PC-9 (cell line): ENCODE measurements around the gene ITPR3. TPM values are rescaled to one million over a fixed set of nuclear protein-coding genes. Genes with fewer than 3 reads are reported as not detected.

Experiments
- BruUV-seq: library from RNA; stranded (reverse); fragments of 400-500 nt; replicated peaks from 2 replicates; lab custom pipeline; 2021; lab: Mats Ljungman, UMichigan
- CTCF ChIA-PET: fragments of 300-600 bp; sonication (Branson Sonifier 250); formaldehyde crosslinking; loops from one replicate; lab custom pipeline; 2022; ENCODE audit warnings: antibody characterized with exemption; lab: Charles Lee
- POLR2A ChIA-PET: fragments of 300-600 bp; sonication (Branson Sonifier 250); formaldehyde crosslinking; loops from one replicate; lab custom pipeline; 2022; ENCODE audit warnings: antibody characterized with exemption; ENCODE audit not compliant: unreplicated experiment; lab: Charles Lee
- DNase-seq, 2 experiments: peaks; one replicate each; pipeline versions ENCODE4 v3.0.0 to v3.0.0-alpha.2; 2015 to 2022; ENCODE audit warnings: mixed read lengths in 1 of 2
- H2AFZ ChIP-seq: fragments of 200-600 bp; sonication (generic); 2 replicates; pipeline ENCODE4 v1.8.1; 2017; ENCODE audit warnings: antibody characterized with exemption
- H3F3A ChIP-seq: fragments of 200-600 bp; sonication (generic); 2 replicates; pipeline ENCODE4 v1.8.1; 2017; ENCODE audit warnings: antibody characterized with exemption, mild to moderate bottlenecking, low read depth; ENCODE audit not compliant: insufficient read depth
- H3K27ac ChIP-seq: fragments of 200-600 bp; sonication (generic); 2 replicates; pipeline ENCODE4 v1.6.1; 2016; ENCODE audit warnings: mixed run types
- H3K27me3 ChIP-seq: fragments of 200-600 bp; sonication (generic); 2 replicates; pipeline ENCODE4 v1.6.1; 2016; ENCODE audit warnings: low read depth, mixed run types; ENCODE audit not compliant: insufficient read depth
- H3K36me3 ChIP-seq: fragments of 200-600 bp; sonication (generic); 2 replicates; pipeline ENCODE4 v1.6.1; 2016; ENCODE audit warnings: low read depth, mixed run types
- H3K4me1 ChIP-seq: fragments of 200-600 bp; sonication (generic); replicated peaks from 2 replicates; pipeline ENCODE4 v1.6.1; 2016; ENCODE audit warnings: mixed run types; ENCODE audit not compliant: insufficient read depth
- H3K4me2 ChIP-seq: fragments of 200-600 bp; sonication (generic); 2 replicates; pipeline ENCODE4 v1.6.1; 2017; ENCODE audit warnings: mixed run types
- H3K4me3 ChIP-seq: fragments of 200-600 bp; sonication (generic); 2 replicates; pipeline ENCODE4 v1.6.1; 2016; ENCODE audit warnings: mixed run types
- H3K79me2 ChIP-seq: fragments of 200-600 bp; sonication (generic); 2 replicates; pipeline ENCODE4 v1.6.1; 2017; ENCODE audit warnings: low read depth, mixed run types
- H3K9me2 ChIP-seq: fragments of 200-600 bp; sonication (generic); 2 replicates; pipeline ENCODE4 v1.8.1; 2017; ENCODE audit warnings: mild to moderate bottlenecking; ENCODE audit not compliant: insufficient read depth
- H3K9me3 ChIP-seq: fragments of 200-600 bp; sonication (generic); 2 replicates; pipeline ENCODE4 v1.8.1; 2016; ENCODE audit warnings: low read depth; ENCODE audit not compliant: insufficient read depth
- H4K20me1 ChIP-seq: fragments of 200-600 bp; sonication (generic); 2 replicates; pipeline ENCODE4 v1.8.1; 2017; ENCODE audit not compliant: insufficient read depth
- CTCF ChIP-seq: fragments of 200-600 bp; sonication (generic); conservative IDR thresholded peaks from 2 replicates; pipeline ENCODE4 v1.6.1; 2017; ENCODE audit warnings: mixed run types, antibody characterized with exemption, mild to moderate bottlenecking, moderate library complexity
- EZH2 ChIP-seq: fragments of 200-600 bp; sonication (generic); IDR thresholded peaks from 2 replicates; pipeline ENCODE4 v1.8.0; 2017; ENCODE audit warnings: antibody characterized with exemption, low read depth
- intact Hi-C: fragments of 100-400 bp; cut with micrococcal nuclease; formaldehyde crosslinking; loops from one replicate; pipeline ENCODE4 v1.10.0; 2022; ENCODE audit not compliant: unreplicated experiment
- total RNA-seq: library from RNA; stranded (reverse); gene quantifications from 2 replicates; pipeline ENCODE4 v1.2.3, GENCODE V29; 2021

The ITPR3 gene
- total RNA-seq, 1 experiment from 2014 or later, result 86.9 TPM

GRCh38 chr6:33664506-33665057 is 43.5 kb downstream of the ITPR3 start:
- no peak for DNase-seq
- Histone ChIP-seq H3K4me2 (no peak overlapping the region), H3K79me2 (no peaks in the 10 kb centered on the region), H3K9me3 (no peaks in the 10 kb centered on the region), H3K4me3 (no peak overlapping the region), H2AFZ (no peak overlapping the region), H3K27me3 (no peaks in the 10 kb centered on the region), H3K27ac (no peak overlapping the region), H3F3A (peaks cover 34% of the 10 kb centered on the region; the same call in 1 of the 2 replicates), H3K36me3 (0 out of 2 replicates have a peak, but pooled peaks cover 7% of the 10 kb centered on the region), H4K20me1 (no peaks in the 10 kb centered on the region), H3K4me1 (peaks cover 6% of the 10 kb centered on the region), H3K9me2 (no peaks in the 10 kb centered on the region)
- no peak for TF ChIP-seq CTCF
- TF ChIP-seq EZH2, result no peak
- BruUV-seq, result no TSS peak
- intact Hi-C loops, result no loop called here
- ChIA-PET CTCF (no interaction called here), POLR2A (no interaction called here)

- no peak for TF ChIP-seq CTCF
- no peak for TF ChIP-seq EZH2
- Histone ChIP-seq H3K4me3 (no peak overlapping the region), H3K36me3 (0 out of 2 replicates have a peak, but pooled peaks cover 4% of the 10 kb centered on the region), H3K4me2 (no peak overlapping the region), H3K4me1 (peaks cover 6% of the 10 kb centered on the region), H4K20me1 (no peaks in the 10 kb centered on the region), H3K9me2 (no peaks in the 10 kb centered on the region), H3K27ac (no peak overlapping the region), H3K27me3 (no peaks in the 10 kb centered on the region), H3K79me2 (no peaks in the 10 kb centered on the region), H2AFZ (no peak overlapping the region), H3K9me3 (no peaks in the 10 kb centered on the region), H3F3A (peaks cover 33% of the 10 kb centered on the region; the same call in 1 of the 2 replicates)
- DNase-seq, result no peak
- ChIA-PET POLR2A (no interaction called here), CTCF (no interaction called here)
- no TSS peak for BruUV-seq
- intact Hi-C loops, result no loop called here
Measured at GRCh38 chr6:33665957-33666356, 44.8 kb downstream of the ITPR3 start.

- intact Hi-C loops, result no loop called here
- TF ChIP-seq CTCF, result no peak
- TF ChIP-seq EZH2, result no peak
- BruUV-seq, result no TSS peak
- Histone ChIP-seq H3K36me3 (0 out of 2 replicates have a peak, but pooled peaks cover 4% of the 10 kb centered on the region), H3K9me3 (no peaks in the 10 kb centered on the region), H3F3A (peaks cover 41% of the 10 kb centered on the region; the same call in 1 of the 2 replicates), H3K4me2 (no peak overlapping the region), H3K4me3 (no peak overlapping the region), H3K9me2 (no peaks in the 10 kb centered on the region), H3K79me2 (no peaks in the 10 kb centered on the region), H2AFZ (no peak overlapping the region), H3K4me1 (peaks cover 6% of the 10 kb centered on the region), H3K27ac (no peak overlapping the region), H4K20me1 (no peaks in the 10 kb centered on the region), H3K27me3 (no peaks in the 10 kb centered on the region)
- DNase-seq, result no peak
- ChIA-PET POLR2A (interaction anchor here (0.5 to 0.6 kb wide), 2 partner anchors 80 to 381 kb away, joined by 4 to 8 read pairs; no protein-coding TSS in a partner anchor), CTCF (interaction anchor here (0.6 to 0.7 kb wide), 2 partner anchors 34 to 489 kb away, joined by 3 to 5 read pairs; no protein-coding TSS in a partner anchor)
Measured at GRCh38 chr6:33667072-33667471, 46.0 kb downstream of the ITPR3 start.
